Upper lobe of left lung (tissue), 6 donors: ENCODE results near the gene MCAM. TPM values are rescaled to one million over a fixed set of nuclear protein-coding genes. Genes with fewer than 3 reads are reported as not detected.

Source experiments
- ATAC-seq, 2 donors: fragments of 200-7000 bp; cut with Tn5 transposase; one replicate each; pipeline ENCODE4 v1.9.1; 2022; ENCODE audit warnings: mild to moderate bottlenecking in 2 of 2, moderate library complexity in 2 of 2; ENCODE audit not compliant: low FRiP score in 2 of 2
- DNase-seq, 2 donors: peaks; one replicate each; pipeline ENCODE4 v3.0.0-alpha.2; 2019 to 2020
- H3K27ac ChIP-seq, 4 donors: fragments of 200-600 bp; sonication (generic); one replicate each; pipeline ENCODE4 v1.5.1; 2016 to 2019
- H3K27me3 ChIP-seq, 4 donors: fragments of 200-600 bp; sonication (generic); one replicate each; pipeline ENCODE4 v1.5.1; 2017 to 2019
- H3K36me3 ChIP-seq, 4 donors: fragments of 200-600 bp; sonication (generic); one replicate each; pipeline ENCODE4 v1.5.1; 2016 to 2019
- H3K4me1 ChIP-seq, 4 donors: fragments of 200-600 bp; sonication (generic); one replicate each; pipeline ENCODE4 v1.5.1; 2018 to 2019
- H3K4me3 ChIP-seq, 4 donors: fragments of 200-600 bp; sonication (generic); one replicate each; pipeline ENCODE4 v1.5.1; 2017 to 2019; ENCODE audit warnings: mild to moderate bottlenecking in 2 of 4, moderate library complexity in 1 of 4
- H3K9me3 ChIP-seq, 4 donors: fragments of 200-600 bp; sonication (generic); one replicate each; pipeline ENCODE4 v1.5.1; 2018 to 2019
- EP300 ChIP-seq, 4 donors: sonication (generic); formaldehyde crosslinking; IDR thresholded peaks; one replicate each; pipeline ENCODE4 v1.5.1; 2017; ENCODE audit warnings: antibody characterized with exemption in 4 of 4, control low read depth in 2 of 4
- POLR2A ChIP-seq, 4 donors: fragments of 450-650 bp; IDR thresholded peaks; one replicate each; pipeline ENCODE4 v1.5.1; 2016 to 2017; ENCODE audit warnings: antibody characterized with exemption in 4 of 4, mild to moderate bottlenecking in 2 of 4
- POLR2AphosphoS5 ChIP-seq, 2 donors: sonication (generic); formaldehyde crosslinking; IDR thresholded peaks; one replicate each; pipeline ENCODE4 v1.5.1; 2017; ENCODE audit warnings: antibody characterized with exemption in 2 of 2
- WGBS, 2 donors: methylation state at CpG; one replicate each; pipeline ENCODE4 v1.1.5; 2017 to 2018; 5-methylcytosine and 5-hydroxymethylcytosine counted together
- total RNA-seq, 6 donors: library from RNA; depleted of rRNA in 4 of 6; stranded (reverse); fragments of >200 nt in 4 of 6; gene quantifications; one replicate each; pipeline versions ENCODE4 v1.1.0 to v1.2.1, GENCODE V29; 2016 to 2021
- TF ChIP-seq, protein P1 (sequence below), 6 experiments: fragments of 450-650 bp in 4 of 6; fragments of 200-600 bp in 2 of 6; sonication (generic) in 2 of 6; IDR thresholded peaks; one replicate each; pipeline ENCODE4 v1.5.1; 2016 to 2019; ENCODE audit warnings: antibody characterized with exemption in 6 of 6
- donor health status: DM: no; HTN: no; CAD: no; lungs with moderate emphysema.
- donor health status: DM: no; HTN: yes; CAD: no; lungs with severe emphysema.

The MCAM gene
- total RNA-seq, 6 donors from 2014 or later: 39.8 to 222 (median 76.5) TPM

- H3K27ac ChIP-seq: no peak overlapping the region
- peaks cover 7 to 78% (median 61%) of the 10 kb centered on the region in 4 donors for H3K36me3 ChIP-seq
Observed at GRCh38 chr11:119299416-119299815, 17.5 kb downstream of the MCAM start.

DNA sequence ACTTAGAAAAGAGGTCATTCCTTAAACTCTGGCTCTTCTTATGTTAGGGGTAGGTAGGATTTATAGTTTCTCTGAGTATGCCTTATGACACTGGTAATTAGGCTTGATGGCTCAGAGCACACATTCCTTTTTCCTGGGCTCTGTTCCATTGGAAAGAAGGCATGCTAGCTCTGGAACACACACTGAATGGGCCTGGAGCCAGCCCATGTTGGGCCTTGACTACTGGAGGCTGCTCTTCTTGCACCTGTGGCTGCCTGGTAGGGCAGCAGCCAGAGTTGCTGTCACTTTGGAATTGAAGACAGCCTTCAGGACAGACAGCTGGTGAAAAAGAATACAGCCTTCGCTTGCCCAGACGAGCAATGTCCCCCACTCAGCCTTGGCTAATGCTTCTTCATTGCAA lies 18.2 kb downstream of the MCAM start:
- Histone ChIP-seq H3K4me3 (no peak overlapping the region), H3K9me3 (no peaks in the 10 kb centered on the region), H3K4me1 (no peaks in the 10 kb centered on the region), H3K27ac (no peak overlapping the region), H3K36me3 (peaks cover 7 to 71% (median 54%) of the 10 kb centered on the region in 4 donors), H3K27me3 (no peaks in the 10 kb centered on the region)
- TF ChIP-seq POLR2AphosphoS5 (IDR thresholded peaks at IDR 0.05): no peak
- no peak for TF ChIP-seq EP300 (IDR thresholded peaks at IDR 0.05)
- no peak for TF ChIP-seq POLR2A (IDR thresholded peaks at IDR 0.05)
- TF ChIP-seq, protein P1, sequence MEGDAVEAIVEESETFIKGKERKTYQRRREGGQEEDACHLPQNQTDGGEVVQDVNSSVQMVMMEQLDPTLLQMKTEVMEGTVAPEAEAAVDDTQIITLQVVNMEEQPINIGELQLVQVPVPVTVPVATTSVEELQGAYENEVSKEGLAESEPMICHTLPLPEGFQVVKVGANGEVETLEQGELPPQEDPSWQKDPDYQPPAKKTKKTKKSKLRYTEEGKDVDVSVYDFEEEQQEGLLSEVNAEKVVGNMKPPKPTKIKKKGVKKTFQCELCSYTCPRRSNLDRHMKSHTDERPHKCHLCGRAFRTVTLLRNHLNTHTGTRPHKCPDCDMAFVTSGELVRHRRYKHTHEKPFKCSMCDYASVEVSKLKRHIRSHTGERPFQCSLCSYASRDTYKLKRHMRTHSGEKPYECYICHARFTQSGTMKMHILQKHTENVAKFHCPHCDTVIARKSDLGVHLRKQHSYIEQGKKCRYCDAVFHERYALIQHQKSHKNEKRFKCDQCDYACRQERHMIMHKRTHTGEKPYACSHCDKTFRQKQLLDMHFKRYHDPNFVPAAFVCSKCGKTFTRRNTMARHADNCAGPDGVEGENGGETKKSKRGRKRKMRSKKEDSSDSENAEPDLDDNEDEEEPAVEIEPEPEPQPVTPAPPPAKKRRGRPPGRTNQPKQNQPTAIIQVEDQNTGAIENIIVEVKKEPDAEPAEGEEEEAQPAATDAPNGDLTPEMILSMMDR (IDR thresholded peaks at IDR 0.05): no peak
- 78 to 91% methylated on average over 2 of the region's 2 CpGs for WGBS, 2 donors
- DNase-seq: no peak
- ATAC-seq: no peak

More at GRCh38 chr11:119299416-119299815, 17.5 kb downstream of the MCAM start:
- H3K27me3 ChIP-seq: no peaks in the 10 kb centered on the region
- WGBS, 2 donors: 98 to 99% methylated on average over 9 of the region's 9 CpGs
- TF ChIP-seq POLR2A (IDR thresholded peaks at IDR 0.05) (no peak), EP300 (IDR thresholded peaks at IDR 0.05) (no peak), POLR2AphosphoS5 (IDR thresholded peaks at IDR 0.05) (no peak)
- TF ChIP-seq, protein P1 (IDR thresholded peaks at IDR 0.05): no peak
- no peaks in the 10 kb centered on the region for H3K9me3 ChIP-seq
- ATAC-seq (no peak), DNase-seq (no peak)
- H3K4me3 ChIP-seq: no peak overlapping the region
- no peaks in the 10 kb centered on the region for H3K4me1 ChIP-seq

GRCh38 chr11:119297938-119298337 lies 19.0 kb downstream of the MCAM start:
- H3K36me3 ChIP-seq: peaks cover 7 to 68% (median 50%) of the 10 kb centered on the region in 4 donors

GRCh38 chr11:119295178-119295577 lies 21.8 kb downstream of the MCAM start:
- DNase-seq: no peak
- Histone ChIP-seq H3K27me3 (no peaks in the 10 kb centered on the region), H3K4me3 (no peak overlapping the region), H3K9me3 (peaks cover 0 to 7% (median 3%) of the 10 kb centered on the region in 4 donors), H3K27ac (no peak overlapping the region), H3K4me1 (no peaks in the 10 kb centered on the region), H3K36me3 (peaks cover 3 to 51% (median 32%) of the 10 kb centered on the region in 4 donors)
- WGBS, 2 donors: 48 to 60% methylated on average over 3 of the region's 3 CpGs
- no peak for TF ChIP-seq EP300 (IDR thresholded peaks at IDR 0.05)
- no peak for TF ChIP-seq POLR2AphosphoS5 (IDR thresholded peaks at IDR 0.05)
- TF ChIP-seq, protein P1 (IDR thresholded peaks at IDR 0.05): no peak
- TF ChIP-seq POLR2A (IDR thresholded peaks at IDR 0.05): no peak
- ATAC-seq: no peak

More at GRCh38 chr11:119297938-119298337, 19.0 kb downstream of the MCAM start:
- ATAC-seq: no peak
- H3K27me3 ChIP-seq: no peaks in the 10 kb centered on the region
- no peaks in the 10 kb centered on the region for H3K9me3 ChIP-seq
- H3K27ac ChIP-seq: no peak overlapping the region
- no peak for DNase-seq
- no peak for TF ChIP-seq POLR2A (IDR thresholded peaks at IDR 0.05)
- TF ChIP-seq, protein P1 (IDR thresholded peaks at IDR 0.05): no peak
- TF ChIP-seq POLR2AphosphoS5 (IDR thresholded peaks at IDR 0.05): no peak
- TF ChIP-seq EP300 (IDR thresholded peaks at IDR 0.05): no peak
- H3K4me1 ChIP-seq: no peaks in the 10 kb centered on the region
- 57 to 63% methylated on average over 3 of the region's 3 CpGs for WGBS, 2 donors
- no peak overlapping the region for H3K4me3 ChIP-seq

DNA sequence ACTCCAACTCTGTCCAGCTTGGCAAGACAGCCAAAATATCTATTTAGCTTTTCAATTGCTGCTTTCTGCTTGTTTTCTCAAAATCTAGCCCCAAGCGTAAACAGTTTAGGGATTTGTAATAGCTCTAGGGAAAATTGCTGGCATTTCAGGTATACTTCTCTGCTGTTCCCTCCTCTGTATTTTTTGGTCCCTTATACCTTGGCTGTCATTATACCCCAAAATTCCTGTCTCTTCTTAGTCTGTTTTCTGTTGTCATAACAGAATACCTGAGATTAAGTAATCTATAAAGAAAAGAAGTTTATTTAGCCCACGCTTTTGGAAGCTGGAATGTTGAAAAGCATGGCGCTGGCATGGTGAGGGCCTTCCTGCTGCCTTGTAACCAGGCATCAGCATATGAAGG lies 23.5 kb downstream of the MCAM start:
- peaks cover 0 to 7% (median 3%) of the 10 kb centered on the region in 4 donors for H3K9me3 ChIP-seq
- no peak overlapping the region for H3K27ac ChIP-seq
- TF ChIP-seq, protein P1 (IDR thresholded peaks at IDR 0.05): no peak
- TF ChIP-seq POLR2AphosphoS5 (IDR thresholded peaks at IDR 0.05) (no peak), EP300 (IDR thresholded peaks at IDR 0.05) (no peak)
- no peak for ATAC-seq
- no peaks in the 10 kb centered on the region for H3K27me3 ChIP-seq
- no peaks in the 10 kb centered on the region for H3K4me1 ChIP-seq
- no peak overlapping the region for H3K4me3 ChIP-seq
- WGBS, 2 donors: 95 to 97% methylated on average over 3 of the region's 3 CpGs
- no peak for DNase-seq
- peaks cover 3 to 41% (median 23%) of the 10 kb centered on the region in 4 donors for H3K36me3 ChIP-seq
